ENCODE results near the gene VPS13D. TPM values are rescaled to one million over a fixed set of nuclear protein-coding genes. Genes with fewer than 3 reads are reported as not detected.

Gene VPS13D
- total RNA-seq, 1 experiment from 2014 or later: 31.6 TPM

- no peaks in the 10 kb centered on the region for H3K9me2 ChIP-seq (ENCODE audit: insufficient read depth)
- no peaks in the 10 kb centered on the region for H3K9me3 ChIP-seq (ENCODE audit: control insufficient read depth in 1 of 2, insufficient read depth in 1 of 2, low read depth in 1 of 2, low read length in 2 of 2)
- no peak overlapping the region for H2AFZ ChIP-seq (ENCODE audit: low read depth, low read length, poor library complexity, severe bottlenecking)
- ATAC-seq: no peak
- CTCF ChIA-PET: no interaction called here
- DNase-seq (ENCODE audit: low read depth, low spot score): no peak
- POLR2A ChIA-PET: no interaction called here
- RAD21 ChIA-PET (ENCODE audit: low non-redundant PET in 1 of 2, low total read pairs in 2 of 2, uncharacterized antibody in 2 of 2, unreplicated experiment in 2 of 2): no interaction called here
- no peaks in the 10 kb centered on the region for H3K27me3 ChIP-seq (ENCODE audit: insufficient read depth, low read length)
- H3K9ac ChIP-seq (ENCODE audit: low read length): no peak overlapping the region
- no peak overlapping the region for H3K4me2 ChIP-seq (ENCODE audit: low read length)
- H4K20me1 ChIP-seq (ENCODE audit: insufficient read depth): no peaks in the 10 kb centered on the region
- no peaks in the 10 kb centered on the region for H3K79me2 ChIP-seq (ENCODE audit: insufficient read depth, low read length)
- TF ChIP-seq CEBPB (IDR thresholded peaks at IDR 0.05; ENCODE audit: low read depth): no peak
- no peak for TF ChIP-seq ZFX (IDR thresholded peaks at IDR 0.05)
- no peak for TF ChIP-seq FOSL1 (IDR thresholded peaks at IDR 0.05; ENCODE audit: low read depth)
- TF ChIP-seq ZBTB33 (IDR thresholded peaks at IDR 0.05; ENCODE audit: extremely low read depth, insufficient replicate concordance, low read length): no peak
- TF ChIP-seq ZNF274 (IDR thresholded peaks at IDR 0.05; ENCODE audit: low read depth, low read length): no peak
- TF ChIP-seq RAD21 (IDR thresholded peaks at IDR 0.05; ENCODE audit: low read depth): no peak
- no peak for TF ChIP-seq EZH2phosphoT487 (IDR thresholded peaks at IDR 0.05; ENCODE audit: borderline replicate concordance)
- no peak for TF ChIP-seq CBX3 (IDR thresholded peaks at IDR 0.05; ENCODE audit: low read depth)
- TF ChIP-seq SIN3A (IDR thresholded peaks at IDR 0.05; ENCODE audit: low read depth): no peak
- intact Hi-C loops (cut with micrococcal nuclease): no loop called here
- no TSS peak for BruUV-seq (replicated peaks)
- no peak overlapping the region for H3K4me3 ChIP-seq (replicated peaks in 1 of 2; ENCODE audit: low read depth in 1 of 2, low read length in 2 of 2)
- no peak overlapping the region for H3K27ac ChIP-seq (ENCODE audit: low read depth, low read length)
- no peaks in the 10 kb centered on the region for H3K4me1 ChIP-seq (ENCODE audit: control insufficient read depth in 1 of 2, insufficient read depth in 2 of 2, low read length in 2 of 2)
- peaks cover 7 to 14% of the 10 kb centered on the region in 2 experiments; a peak in 2 of 4 replicates for H3K36me3 ChIP-seq (ENCODE audit: control insufficient read depth in 1 of 2, insufficient read depth in 2 of 2, low read length in 2 of 2)
Measured at GRCh38 chr1:12356004-12356890, 126.4 kb downstream of the VPS13D start.

Data from HCT116 (cell line).